NCI-H82 treated with DMSO at 0.1 percent for 48 hours (cell line): ENCODE data around the gene ANKS1B.

ENCODE experiments used
- DNase-seq: peaks from one replicate; lab custom pipeline; 2025; ENCODE audit not compliant: unreplicated experiment; lab: John Stamatoyannopoulos, UW

Gene ANKS1B

GRCh38 chr12:98744680-98745079 is 1240.1 kb downstream of the ANKS1B start:
- no peak for DNase-seq

DNA sequence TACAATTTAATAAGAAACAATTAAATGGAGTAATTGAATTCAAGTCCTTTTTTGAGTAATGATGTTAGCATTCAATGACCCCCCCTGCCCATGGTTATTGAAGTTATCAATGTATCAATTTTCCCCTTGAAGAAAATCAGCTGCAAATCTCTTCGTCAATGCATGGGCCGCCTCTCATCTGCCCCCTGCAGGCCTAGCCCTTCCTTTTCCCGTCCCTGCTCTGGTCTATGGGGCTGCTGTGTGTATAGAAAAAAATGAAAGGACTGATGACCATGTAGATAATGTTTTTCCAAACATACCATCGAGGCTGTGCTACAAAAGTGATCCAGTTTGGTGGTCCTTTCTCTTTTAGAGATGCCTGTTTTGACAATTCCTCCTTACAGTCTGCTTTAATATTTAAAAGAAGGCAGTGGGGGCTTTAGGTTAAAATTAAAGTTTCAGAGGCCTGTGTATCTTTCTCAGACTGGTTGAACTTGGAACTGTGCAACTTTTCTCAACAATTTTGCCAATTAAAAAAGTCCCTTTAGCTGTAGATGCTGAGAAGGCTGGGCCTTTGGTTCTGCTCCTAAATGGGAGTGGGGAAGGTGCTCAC is 1241.3 kb downstream of the ANKS1B start:
- DNase-seq, result peak; percentile 24

GRCh38 chr12:98741556-98742265 is 1243.0 kb downstream of the ANKS1B start:
- DNase-seq, result peak; percentile 4

GRCh38 chr12:98741196-98741555 is 1243.6 kb downstream of the ANKS1B start:
- no peak for DNase-seq

- no peak for DNase-seq
Measured at GRCh38 chr12:98740751-98741150, 1244.0 kb downstream of the ANKS1B start.

DNA sequence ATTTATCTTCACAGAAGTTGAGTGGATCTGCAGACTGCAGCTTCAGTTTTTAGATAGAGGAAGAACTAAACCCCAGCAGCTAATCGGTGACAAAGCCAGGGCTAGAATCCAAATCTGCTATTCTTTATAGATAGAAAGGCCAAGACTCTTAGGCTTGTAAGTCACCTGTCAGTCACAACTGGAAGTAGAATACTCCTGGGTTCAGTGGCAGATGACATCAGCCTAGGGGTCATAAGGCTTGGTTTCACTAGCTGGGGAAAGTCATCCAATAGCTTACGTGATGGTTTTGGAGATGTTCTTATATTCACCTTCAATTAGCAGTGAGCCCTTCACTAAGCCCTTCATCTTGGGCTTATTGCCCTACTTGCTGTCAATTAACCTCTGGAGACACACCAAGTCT is 1246.2 kb downstream of the ANKS1B start:
- DNase-seq, result no peak

DNA sequence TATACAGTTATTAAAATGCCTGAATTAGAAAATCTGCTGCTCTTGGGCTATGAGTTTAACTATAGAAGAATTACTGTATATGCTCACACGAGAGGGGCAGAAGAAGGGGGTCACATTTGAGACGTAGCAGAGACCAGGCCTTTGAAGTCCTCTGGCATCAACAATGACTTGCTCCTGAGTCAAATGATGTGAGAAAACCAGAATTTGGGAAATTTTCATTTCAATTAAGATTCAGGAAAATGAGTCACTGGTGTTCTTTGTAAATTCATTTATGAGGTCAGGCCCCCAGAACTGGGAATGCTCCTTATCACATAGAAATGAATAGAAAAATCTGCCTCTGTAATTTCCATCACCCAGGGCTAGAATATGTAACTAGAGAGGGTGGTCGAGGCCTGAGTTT is 1246.7 kb downstream of the ANKS1B start:
- DNase-seq, result no peak

GRCh38 chr12:98737322-98737712 is 1247.4 kb downstream of the ANKS1B start:
- no peak for DNase-seq

- DNase-seq, result peak; percentile 71
Measured at GRCh38 chr12:98736352-98737321, 1248.1 kb downstream of the ANKS1B start.

DNA sequence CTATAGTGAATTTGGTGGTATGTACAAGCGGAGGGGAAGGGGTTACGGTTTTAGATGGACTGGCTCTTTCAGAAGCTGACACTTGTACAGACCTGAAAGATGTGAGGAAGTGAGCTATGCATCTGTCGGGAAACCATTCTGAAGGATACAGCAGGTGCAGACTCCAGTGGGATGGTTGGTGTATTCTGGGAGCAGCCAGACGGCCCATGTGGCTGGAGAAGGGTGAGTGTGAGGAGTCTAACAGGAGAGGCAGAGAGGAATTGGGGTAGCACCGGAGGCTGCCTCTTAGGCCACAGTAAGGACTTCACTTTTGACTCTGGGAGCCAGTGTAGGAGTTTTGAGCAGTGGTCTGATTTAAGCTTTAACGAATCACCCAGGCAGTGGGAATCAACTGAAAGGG is 1248.9 kb downstream of the ANKS1B start:
- peak; percentile 38 for DNase-seq

DNA sequence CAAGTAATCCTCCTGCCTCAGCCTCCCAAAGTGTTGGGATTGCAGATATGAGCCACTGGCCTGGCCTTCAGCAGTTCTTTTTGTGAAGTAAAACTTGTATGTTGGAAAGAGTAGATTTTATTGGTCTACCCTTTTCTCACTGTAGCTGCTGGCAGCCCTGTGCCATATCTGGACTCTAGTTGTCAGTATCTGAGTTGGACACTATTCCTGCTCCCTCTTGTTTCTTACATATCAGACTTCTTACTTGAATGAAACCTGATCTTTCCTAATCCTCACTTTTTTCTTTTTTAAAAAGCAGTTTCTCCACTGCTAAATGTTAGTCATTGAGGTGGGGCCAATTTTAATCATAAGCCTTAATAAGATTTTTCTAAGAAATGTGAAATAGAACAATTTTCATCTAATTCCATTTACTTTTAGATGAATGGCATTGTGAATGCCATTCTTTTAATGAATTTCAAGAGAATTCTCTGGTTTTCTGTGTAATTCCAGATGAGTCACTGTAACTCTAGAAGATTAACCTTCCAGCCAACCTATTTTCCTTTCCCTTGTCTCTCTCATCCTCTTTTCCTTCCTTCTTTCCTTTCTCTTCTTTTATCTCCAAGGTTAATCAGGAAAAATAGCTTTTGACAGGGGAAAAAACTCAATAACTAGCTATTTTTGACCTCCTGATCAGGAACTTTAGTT is 1250.9 kb downstream of the ANKS1B start:
- DNase-seq, result no peak

GRCh38 chr12:98730412-98730811 is 1254.3 kb downstream of the ANKS1B start:
- DNase-seq, result no peak

DNA sequence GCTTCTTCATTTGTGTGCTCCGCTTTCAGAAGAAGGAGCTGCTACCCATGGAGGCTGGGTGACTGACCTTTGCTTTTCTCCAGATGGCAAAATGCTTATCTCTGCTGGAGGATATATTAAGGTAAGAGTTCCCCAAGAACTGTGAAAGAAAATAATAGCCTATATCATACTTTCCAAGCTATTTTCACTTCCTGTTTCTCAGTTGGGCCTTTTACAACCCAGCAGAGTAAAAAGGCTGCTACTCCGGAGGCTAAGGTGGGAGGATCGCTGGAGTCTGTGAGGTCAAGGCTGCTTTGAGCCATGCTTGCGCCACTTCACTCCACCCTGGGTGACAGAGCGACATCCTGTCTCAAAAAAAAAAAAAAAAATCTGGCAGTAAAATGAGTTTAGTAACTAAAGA is 1257.5 kb downstream of the ANKS1B start:
- no peak for DNase-seq

DNA sequence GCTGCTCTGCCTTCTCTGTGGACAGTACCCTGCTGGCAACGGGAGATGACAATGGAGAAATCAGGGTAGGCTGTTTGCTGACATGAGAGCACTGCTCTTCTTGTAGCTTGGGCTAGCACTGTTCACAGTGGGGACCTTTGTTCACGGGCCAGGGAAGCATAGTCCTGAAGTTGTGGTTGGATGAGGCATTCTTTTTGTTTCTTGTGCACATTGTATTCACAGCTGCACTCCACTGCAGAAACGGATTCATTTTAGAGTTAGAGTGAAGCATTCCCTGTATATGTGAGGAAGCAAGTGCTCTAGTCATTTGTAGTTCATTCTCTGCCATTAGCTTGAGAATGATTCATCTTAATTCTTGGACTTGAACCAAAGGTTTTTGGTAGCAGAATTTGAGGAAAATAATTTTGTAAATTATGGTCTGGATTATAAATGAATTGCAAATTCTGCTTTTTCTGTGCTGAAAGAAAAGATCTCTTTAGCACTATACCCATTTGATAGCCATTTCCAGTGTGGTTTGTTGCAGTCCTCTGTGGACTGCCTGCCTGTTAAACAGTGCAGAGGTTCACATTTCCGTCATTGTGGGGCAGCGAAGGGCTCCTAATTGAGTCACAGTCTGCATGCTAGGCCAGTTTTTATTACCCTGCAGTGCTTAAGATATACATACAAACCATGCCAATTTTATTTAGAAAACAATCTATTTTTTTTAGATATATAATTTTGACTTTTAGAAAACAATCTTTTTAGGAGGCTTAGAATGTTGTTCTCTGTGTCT is 1259.1 kb downstream of the ANKS1B start:
- DNase-seq, result no peak

DNA sequence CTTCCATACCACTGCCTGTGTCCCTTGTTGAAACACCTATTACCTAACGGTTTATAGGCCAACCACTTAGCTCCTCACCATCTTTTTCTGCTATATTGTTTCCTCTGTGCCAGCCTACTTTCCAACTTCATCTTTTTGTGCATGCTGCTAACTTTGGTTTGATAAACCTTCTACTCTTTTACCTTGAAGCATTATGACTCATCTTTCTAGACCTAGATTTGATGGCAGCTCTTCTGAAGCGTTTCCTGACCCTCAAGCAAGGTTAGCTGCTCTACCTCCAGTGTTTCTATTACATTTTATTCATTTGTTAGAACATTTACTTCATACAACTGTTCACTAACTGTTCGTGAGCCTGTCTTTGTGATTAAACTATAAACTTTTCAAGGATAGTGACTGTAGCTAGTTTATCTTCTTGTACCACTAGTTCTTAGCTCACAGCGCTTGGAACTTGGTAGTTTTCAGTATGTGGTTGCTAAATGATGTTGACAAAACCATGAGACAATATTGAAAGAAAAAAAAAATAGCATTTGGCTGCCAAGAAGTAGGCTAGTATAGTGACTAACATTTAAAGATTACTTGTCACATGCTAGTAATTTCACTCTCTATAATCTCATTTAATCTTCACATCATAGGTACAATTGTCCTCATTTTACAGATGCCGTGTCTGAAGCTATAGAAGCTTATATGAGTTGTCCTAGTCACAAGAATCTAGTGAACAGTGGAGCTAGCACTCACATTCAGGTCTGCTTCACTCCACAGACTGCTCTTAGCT is 1260.2 kb downstream of the ANKS1B start:
- no peak for DNase-seq

DNA sequence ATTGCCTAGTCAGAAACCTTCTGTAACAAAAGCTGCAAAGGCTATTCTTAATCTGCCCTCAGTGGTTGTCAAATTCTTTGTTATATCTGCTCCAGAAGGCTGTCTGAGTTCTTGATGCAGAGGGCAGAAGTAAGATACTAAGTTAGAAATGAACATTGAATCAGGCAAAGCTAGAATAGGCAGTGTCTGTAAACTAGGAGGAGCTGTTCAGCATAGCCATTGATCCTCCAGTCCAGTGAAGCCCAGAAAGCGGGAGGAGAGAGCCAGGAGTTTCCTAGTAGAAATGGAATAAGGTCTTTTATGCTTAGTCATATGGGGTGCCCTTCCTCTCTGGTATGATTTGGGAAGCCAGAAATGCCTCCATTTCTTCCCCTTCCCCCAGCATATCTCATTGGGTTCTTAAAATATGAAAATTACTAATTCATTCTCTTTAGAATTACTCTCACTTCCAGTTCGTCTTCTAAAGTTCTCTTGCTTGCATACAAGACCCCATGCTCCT is 1263.5 kb downstream of the ANKS1B start:
- no peak for DNase-seq

DNA sequence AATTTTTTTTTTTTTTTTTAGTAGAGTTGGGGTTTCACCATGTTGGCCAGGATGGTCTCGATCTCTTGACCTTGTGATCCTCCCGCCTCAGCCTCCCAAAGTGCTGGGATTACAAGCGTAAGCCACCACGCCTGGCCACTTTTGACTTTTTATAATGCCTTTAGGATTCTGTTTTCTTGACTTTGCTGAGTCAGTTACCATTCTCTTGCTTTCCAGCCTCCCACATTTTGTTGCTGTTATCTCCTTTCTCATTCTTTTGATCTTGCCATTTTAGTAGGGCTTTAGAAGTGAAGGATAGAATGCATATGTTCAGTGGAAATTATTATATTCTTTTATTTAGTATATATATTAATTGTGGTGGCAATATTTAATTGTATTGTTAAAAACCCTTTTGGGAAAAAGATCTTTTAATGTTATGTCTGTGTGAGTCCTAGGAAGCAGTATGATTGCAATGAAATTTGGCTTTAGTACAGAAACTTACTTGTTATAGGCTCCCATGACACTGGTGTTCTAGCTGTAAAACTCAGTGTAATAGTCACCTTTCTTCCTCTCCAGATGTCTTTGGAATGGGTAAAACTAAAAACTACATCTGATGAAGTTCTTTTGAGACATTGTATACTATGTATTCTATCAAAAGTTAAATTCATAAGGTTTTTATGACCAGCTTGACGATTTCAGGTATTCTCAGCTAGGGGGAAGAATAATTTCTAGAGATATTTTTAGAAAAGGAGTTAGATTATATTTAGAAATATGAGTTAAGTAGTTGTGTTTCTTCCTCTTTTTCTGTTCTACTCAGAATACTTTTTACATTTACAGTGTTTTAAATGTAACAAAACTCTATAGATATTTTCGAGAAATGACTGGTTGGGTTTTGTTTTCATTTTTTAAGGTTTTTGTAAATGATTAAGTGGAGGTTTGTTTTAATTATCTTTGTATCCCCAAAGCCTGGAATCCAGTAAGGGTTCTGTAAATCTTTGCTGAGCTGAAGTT is 1264.9 kb downstream of the ANKS1B start:
- DNase-seq, result no peak

GRCh38 chr12:98714426-98714825 is 1270.3 kb downstream of the ANKS1B start:
- no peak for DNase-seq
